ENCODE results near the gene HBE1.
"Not testable (repeated sequence)": the region's sequence is repeated elsewhere in the genome, so short reads cannot be mapped to it uniquely, and the experiment has no call there.

- TF ChIP-seq POLR2AphosphoS5, CTCF (IDR thresholded peaks at IDR 0.05): not testable (repeated sequence)
Measured at GRCh38 chr11:5254023-5254422, 15.7 kb downstream of the HBE1 start.

Measured in gastroesophageal sphincter (tissue), 3 donors.